HAP-1 (cell line): ENCODE data around the gene HEXIM1.

Experiments
- DNase-seq, 2 experiments: peaks; one replicate each; pipeline ENCODE4 v3.0.0-alpha.2; 2016 to 2020; ENCODE audit warnings: low spot score in 2 of 2
- H3K27me3 ChIP-seq: fragments of 250-450 bp; sonication (Bioruptor Pico); 2 replicates; pipeline ENCODE4 v1.5.1; 2020; ENCODE audit warnings: low read depth, mild to moderate bottlenecking, moderate library complexity
- H3K36me3 ChIP-seq: fragments of 250-450 bp; sonication (Bioruptor Pico); replicated peaks from 2 replicates; pipeline ENCODE4 v1.5.1; 2020; ENCODE audit warnings: mild to moderate bottlenecking
- H3K4me1 ChIP-seq: fragments of 250-450 bp; sonication (Bioruptor Pico); 2 replicates; pipeline ENCODE4 v1.5.1; 2020; ENCODE audit warnings: mild to moderate bottlenecking
- H3K4me3 ChIP-seq: fragments of 250-450 bp; sonication (Bioruptor Pico); 2 replicates; pipeline ENCODE4 v1.5.1; 2020; ENCODE audit warnings: mild to moderate bottlenecking, moderate library complexity
- H3K9me3 ChIP-seq: fragments of 250-450 bp; sonication (Bioruptor Pico); 2 replicates; pipeline ENCODE4 v1.5.1; 2020; ENCODE audit warnings: mild to moderate bottlenecking, moderate library complexity
- in situ Hi-C: fragments of 300-500 bp; cut with MboI; formaldehyde crosslinking; loops from 3 replicates; pipeline ENCODE4 v1.14.3; 2020; ENCODE audit warnings: low sequenced_read_pairs, inconsistent platforms, mixed read lengths

Gene HEXIM1

GRCh38 chr17:45201457-45201856 lies 53.2 kb downstream of the HEXIM1 start:
- no peak for DNase-seq
- H3K9me3 ChIP-seq, result no peaks in the 10 kb centered on the region; the same call in 1 of the 2 replicates
- no peaks in the 10 kb centered on the region for H3K27me3 ChIP-seq
- no peaks in the 10 kb centered on the region for H3K36me3 ChIP-seq
- in situ Hi-C loops, result no loop called here
- H3K4me1 ChIP-seq, result peaks cover 8% of the 10 kb centered on the region
- no peak overlapping the region for H3K4me3 ChIP-seq
